ENCODE measurements around the gene BIVM.

The BIVM gene

DNA sequence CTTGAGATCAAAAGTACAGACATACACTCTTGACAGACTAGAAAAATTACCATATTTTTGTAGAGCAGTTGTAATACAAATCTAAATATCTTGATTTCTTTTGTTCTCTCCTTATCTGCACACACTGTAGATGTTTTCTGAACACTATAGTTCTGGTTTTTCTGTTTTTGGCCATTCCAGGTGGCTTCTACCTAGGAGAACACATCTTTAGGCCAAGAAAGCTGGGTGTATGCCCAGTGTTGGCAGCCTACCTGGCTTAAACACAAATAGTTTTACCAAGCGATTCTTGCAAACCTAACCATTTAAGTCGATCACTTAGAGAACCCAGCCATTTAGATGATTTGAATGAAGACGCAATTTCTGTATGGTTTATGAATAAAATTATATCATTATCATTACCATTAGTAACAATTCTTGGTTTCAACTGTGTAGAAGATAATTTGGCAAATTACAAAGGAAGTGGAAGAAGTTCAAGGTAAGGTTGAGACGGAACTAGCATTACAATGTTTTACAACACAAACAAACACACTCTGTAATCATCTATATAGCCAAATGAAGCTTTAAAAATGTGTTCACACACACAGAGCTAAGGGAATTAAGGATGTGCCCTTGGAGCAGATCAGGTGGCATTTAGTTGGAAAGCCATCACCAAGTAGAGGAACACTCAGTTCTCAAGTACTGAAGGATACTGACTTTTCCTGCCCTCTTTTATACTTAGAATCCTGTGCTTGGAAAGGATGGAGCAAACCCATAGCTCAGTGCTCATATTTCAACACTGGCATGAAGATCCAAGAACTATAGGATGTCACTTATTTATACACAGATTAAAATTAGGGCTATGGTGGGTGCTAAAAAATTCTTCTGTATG, 83.1 kb downstream of the BIVM start:
- DNase-seq = no peak
